H1 (cell line): Measurements from ENCODE around the gene NHERF2. TPM values are rescaled to one million over a fixed set of nuclear protein-coding genes. Genes with fewer than 3 reads are reported as not detected.

Source experiments
- CTCF ChIA-PET: fragments of 300-600 bp; sonication (Branson Sonifier 250); formaldehyde crosslinking; loops from one replicate; lab custom pipeline; 2021; ENCODE audit not compliant: partially characterized antibody; lab: Charles Lee
- POLR2A ChIA-PET: fragments of 300-600 bp; sonication (Branson Sonifier 250); formaldehyde crosslinking; loops from one replicate; lab custom pipeline; 2021; ENCODE audit warnings: inconsistent platforms; ENCODE audit not compliant: partially characterized antibody; lab: Charles Lee
- DNase-seq, 2 experiments: peaks; one replicate each; pipeline versions ENCODE4 v3.0.0 to v3.0.0-alpha.2; 2010 to 2022; ENCODE audit warnings: low spot score in 2 of 2, low read depth in 1 of 2, mixed read lengths in 1 of 2
- FAIRE-seq: peaks from 2 replicates; lab custom pipeline; 2011; peaks lifted over from hg19 to GRCh38; lab: Jason Lieb, UNC
- H2AFZ ChIP-seq: 2 replicates; pipeline ENCODE4 v1.8.1; 2012; ENCODE audit warnings: low read length, inconsistent platforms
- H2AK5ac ChIP-seq: 2 replicates; pipeline ENCODE4 v1.6.1; 2013; ENCODE audit warnings: low read depth, low read length
- H2BK120ac ChIP-seq: replicated peaks from 2 replicates; pipeline ENCODE3; 2013; ENCODE audit warnings: low read depth, low read length, inconsistent platforms
- H2BK12ac ChIP-seq: 2 replicates; pipeline ENCODE4 v1.6.1; 2013; ENCODE audit warnings: low read depth, low read length
- H2BK15ac ChIP-seq: 2 replicates; pipeline ENCODE4 v1.6.1; 2013; ENCODE audit warnings: low read length
- H2BK20ac ChIP-seq: 2 replicates; pipeline ENCODE4 v1.6.1; 2013; ENCODE audit warnings: low read length
- H2BK5ac ChIP-seq: 2 replicates; pipeline ENCODE4 v1.6.1; 2013; ENCODE audit warnings: low read depth, low read length
- H3K14ac ChIP-seq: 2 replicates; pipeline ENCODE4 v1.6.1; 2013; ENCODE audit warnings: inconsistent platforms; ENCODE audit not compliant: insufficient read length
- H3K18ac ChIP-seq: 2 replicates; pipeline ENCODE4 v1.6.1; 2013; ENCODE audit warnings: low read length; ENCODE audit errors: extremely low read depth
- H3K23ac ChIP-seq: 2 replicates; pipeline ENCODE4 v1.6.1; 2013; ENCODE audit warnings: inconsistent platforms; ENCODE audit not compliant: insufficient read length
- H3K23me2 ChIP-seq: 2 replicates; pipeline ENCODE4 v1.6.1; 2013; ENCODE audit warnings: low read depth, low read length
- H3K27ac ChIP-seq: 2 replicates; pipeline ENCODE4 v1.6.1; 2011; ENCODE audit warnings: low read depth, low read length, inconsistent platforms
- H3K27me3 ChIP-seq, 4 experiments: replicated peaks in 1 of 4; 1 replicate in 1 of 4; 2 replicates in 3 of 4; pipeline versions ENCODE4 v1.6.1 to v1.8.1; 2011 to 2013; ENCODE audit warnings: low read length in 3 of 4, mild to moderate bottlenecking in 3 of 4, inconsistent platforms in 2 of 4, mixed read lengths in 2 of 4, moderate library complexity in 1 of 4; ENCODE audit not compliant: control insufficient read depth in 3 of 4, insufficient read depth in 3 of 4; ENCODE audit errors: extremely low read depth in 1 of 4
- H3K36me3 ChIP-seq, 4 experiments: 2 replicates each; pipeline versions ENCODE4 v1.6.1 to v1.8.1; 2011 to 2013; ENCODE audit warnings: mild to moderate bottlenecking in 4 of 4, low read length in 3 of 4, moderate library complexity in 2 of 4, control low read depth in 1 of 4, inconsistent platforms in 1 of 4; ENCODE audit not compliant: insufficient read depth in 4 of 4, control insufficient read depth in 2 of 4
- H3K4ac ChIP-seq: replicated peaks from 2 replicates; pipeline ENCODE3; 2013; ENCODE audit warnings: low read length, low read depth, mixed read lengths, inconsistent platforms; ENCODE audit not compliant: insufficient read length
- H3K4me1 ChIP-seq, 4 experiments: replicated peaks in 1 of 4; 1 replicate in 1 of 4; 2 replicates in 3 of 4; pipeline versions ENCODE4 v1.6.1 to v1.8.1; 2011 to 2013; ENCODE audit warnings: low read length in 3 of 4, inconsistent platforms in 2 of 4, mixed read lengths in 1 of 4; ENCODE audit not compliant: insufficient read depth in 4 of 4, control insufficient read depth in 3 of 4
- H3K4me2 ChIP-seq, 2 experiments: 2 replicates each; pipeline versions ENCODE4 v1.6.1 to v1.8.1; 2011 to 2013; ENCODE audit warnings: low read depth in 2 of 2, low read length in 2 of 2, control low read depth in 1 of 2, inconsistent platforms in 1 of 2, mild to moderate bottlenecking in 1 of 2; ENCODE audit not compliant: insufficient read depth in 1 of 2
- H3K4me3 ChIP-seq, 4 experiments: fragments of 200-600, 300-600 bp in 1 of 4; sonication (generic), shearing (Covaris generic), sonication (Bioruptor Twin) in 1 of 4; 2 replicates each; pipeline versions ENCODE4 v1.5.1 to v1.8.1; 2011 to 2016; ENCODE audit warnings: low read length in 4 of 4, low read depth in 3 of 4, control low read depth in 2 of 4, inconsistent platforms in 2 of 4, mild to moderate bottlenecking in 2 of 4, mixed read lengths in 1 of 4, moderate library complexity in 1 of 4; ENCODE audit not compliant: insufficient read depth in 2 of 4; ENCODE audit errors: extremely low read depth in 1 of 4
- H3K56ac ChIP-seq: replicated peaks from 2 replicates; pipeline ENCODE3; 2013; ENCODE audit warnings: low read depth, mild to moderate bottlenecking, mixed read lengths, low read length, inconsistent platforms; ENCODE audit not compliant: insufficient read length
- H3K79me1 ChIP-seq: 2 replicates; pipeline ENCODE4 v1.6.1; 2013; ENCODE audit warnings: low read depth, low read length, control low read depth
- H3K79me2 ChIP-seq, 2 experiments: 2 replicates each; pipeline versions ENCODE4 v1.6.1 to v1.8.1; 2012 to 2013; ENCODE audit warnings: low read length in 2 of 2, mild to moderate bottlenecking in 2 of 2, inconsistent platforms in 1 of 2; ENCODE audit not compliant: insufficient read depth in 2 of 2, control insufficient read depth in 1 of 2
- H3K9ac ChIP-seq, 4 experiments: replicated peaks in 1 of 4; 1 replicate in 1 of 4; 2 replicates in 3 of 4; pipeline versions ENCODE4 v1.6.1 to v1.8.1; 2011 to 2013; ENCODE audit warnings: low read depth in 3 of 4, low read length in 3 of 4, control low read depth in 2 of 4, mild to moderate bottlenecking in 2 of 4, moderate library complexity in 2 of 4, inconsistent platforms in 1 of 4; ENCODE audit errors: extremely low read depth in 1 of 4
- H3K9me3 ChIP-seq, 2 experiments: 2 replicates each; pipeline versions ENCODE4 v1.6.1 to v1.8.1; 2012 to 2013; ENCODE audit warnings: mild to moderate bottlenecking in 2 of 2, moderate library complexity in 2 of 2, control low read depth in 1 of 2, inconsistent platforms in 1 of 2, low read depth in 1 of 2, low read length in 1 of 2, mixed read lengths in 1 of 2; ENCODE audit not compliant: insufficient read depth in 2 of 2
- H4K20me1 ChIP-seq, 2 experiments: replicated peaks in 1 of 2; 2 replicates each; pipeline versions ENCODE3 to v1.8.1; 2011 to 2013; ENCODE audit warnings: inconsistent platforms in 2 of 2, low read length in 2 of 2, mild to moderate bottlenecking in 1 of 2; ENCODE audit not compliant: insufficient read depth in 2 of 2, control insufficient read depth in 1 of 2
- H4K5ac ChIP-seq: 2 replicates; pipeline ENCODE4 v1.6.1; 2013; ENCODE audit warnings: low read length, low read depth, mixed read lengths, inconsistent platforms; ENCODE audit not compliant: insufficient read length
- H4K8ac ChIP-seq: 2 replicates; pipeline ENCODE4 v1.8.0; 2013; ENCODE audit warnings: mild to moderate bottlenecking, moderate library complexity, low read length, inconsistent platforms; ENCODE audit not compliant: insufficient read depth; ENCODE audit errors: extremely low read depth
- H4K91ac ChIP-seq: replicated peaks from 2 replicates; pipeline ENCODE3; 2013; ENCODE audit warnings: low read length, mixed read lengths, inconsistent platforms; ENCODE audit not compliant: insufficient read length
- CREB1 ChIP-seq: IDR thresholded peaks from 2 replicates; pipeline ENCODE4 v1.6.1; 2012; ENCODE audit warnings: inconsistent platforms
- RNF2 ChIP-seq: fragments of 200-900, 300-1000 bp; sonication (generic); IDR thresholded peaks from 2 replicates; pipeline ENCODE4 v1.7.1; 2016; ENCODE audit warnings: borderline replicate concordance, low read depth, mild to moderate bottlenecking, antibody characterized with exemption, low read length; ENCODE audit not compliant: poor library complexity, severe bottlenecking; ENCODE audit errors: missing control alignments
- WGBS, 2 experiments: shearing (Covaris generic) in 1 of 2; methylation state at CpG; one replicate each; pipeline versions ENCODE4 v1.1.6 to v1.1.7; 2013 to 2015; ENCODE audit warnings: low lambda C conversion rate in 2 of 2, mixed read lengths in 2 of 2, inconsistent platforms in 1 of 2, low coverage in 1 of 2, missing lambda C conversion rate in 1 of 2; ENCODE audit not compliant: insufficient replicate concordance in 2 of 2, insufficient coverage in 1 of 2, insufficient read length in 1 of 2; ENCODE audit errors: extremely low coverage in 1 of 2, missing lambda C conversion rate in 1 of 2; 5-methylcytosine and 5-hydroxymethylcytosine counted together
- polyA plus RNA-seq, 7 experiments: library from polyadenylated mRNA; depleted of rRNA in 3 of 7; stranded (reverse) in 5 of 7; unstranded in 2 of 7; fragments of >200 nt in 5 of 7; fragments of 200-250 nt in 2 of 7; gene quantifications; 1 replicate in 5 of 7; 2 replicates in 1 of 7; 4 replicates in 1 of 7; pipeline versions ENCODE4 v1.2.1 to v1.2.3, GENCODE V29; 2011 to 2013; ENCODE audit warnings: missing spikeins in 2 of 7, mixed read lengths in 2 of 7
- total RNA-seq: library from RNA; stranded (reverse); fragmentation: NEBNext Ultra II Directional; extraction: Animal tissue kit (Norgen Biotek cat#: 25700); gene quantifications from 2 replicates; pipeline ENCODE4 v1.2.1, GENCODE V29; 2021

Gene NHERF2
- total and polyA plus RNA-seq, 2 of the 8 experiments (the other 6 are each of a cell fraction or from before 2014, with no cell fraction given) = 13.9 to 19.3 TPM

GRCh38 chr16:1980030-1980769 lies 46.5 kb upstream of the NHERF2 start:
- H3K27ac ChIP-seq = no peak overlapping the region
- peaks cover 8 to 40% (median 39%) of the 10 kb centered on the region in 4 experiments; a peak in 6 of 7 replicates for H3K27me3 ChIP-seq
- no peak overlapping the region for H2BK120ac ChIP-seq
- 0 out of 2 replicates have a peak overlapping the region, but pooled peaks have one; percentile 60 for H2BK12ac ChIP-seq
- no peak overlapping the region for H2BK15ac ChIP-seq
- peak overlapping the region in 1 of 4 experiments; percentile 22; a peak in 1 of 7 replicates for H3K9ac ChIP-seq
- peak overlapping the region; percentile 55 for H4K91ac ChIP-seq
- peak overlapping the region; percentile 31 to 61 (median 38) for H3K4me3 ChIP-seq
- no peak overlapping the region for H2AK5ac ChIP-seq
- peak overlapping the region; percentile 83 for H4K8ac ChIP-seq
- no peaks in the 10 kb centered on the region for H3K79me1 ChIP-seq
- H4K20me1 ChIP-seq = peaks cover 2 to 14% of the 10 kb centered on the region in 2 experiments
- no peak overlapping the region for H3K56ac ChIP-seq
- no peak overlapping the region for H2BK20ac ChIP-seq
- peak in 1 of 2 experiments; percentile 80 for DNase-seq
- H2AFZ ChIP-seq = no peak overlapping the region
- H3K4me1 ChIP-seq = peaks cover 3 to 34% (median 27%) of the 10 kb centered on the region in 4 experiments
- peak overlapping the region; percentile 32 for H3K18ac ChIP-seq
- peaks cover 0 to 8% of the 10 kb centered on the region in 2 experiments; a peak in 1 of 4 replicates for H3K79me2 ChIP-seq
- H3K4me2 ChIP-seq = peak overlapping the region; percentile 87 to 91
- H3K23ac ChIP-seq = no peak overlapping the region
- H3K36me3 ChIP-seq = peaks cover 10 to 26% (median 15%) of the 10 kb centered on the region in 4 experiments; a peak in 7 of 8 replicates
- ChIA-PET POLR2A (interaction anchor here (0.8 to 28.2 kb wide), 12 partner anchors 11 to 197 kb away, joined by 3 to 736 read pairs (median 4); partner anchors contain the start of genes NDUFB10, NUBP2, RAB26 and RNF151), CTCF (interaction anchor here (0.7 to 1.7 kb wide), 3 partner anchors 15 to 160 kb away, joined by 3 to 5 read pairs (median 4); partner anchors contain the start of gene RPS2)
- H4K5ac ChIP-seq = peak overlapping the region; percentile 64
- 12% methylated on average over 47 of the region's 53 CpGs; no CpG with 5 or more reads in 1 of the 2 experiments for WGBS, 2 experiments
- peaks cover 26% of the 10 kb centered on the region for H3K23me2 ChIP-seq
- peak overlapping the region; percentile 60; the same call in 1 of the 2 replicates for H2BK5ac ChIP-seq
- peak overlapping the region; percentile 78 for H3K4ac ChIP-seq
- H3K9me3 ChIP-seq = no peaks in the 10 kb centered on the region
- H3K14ac ChIP-seq = no peak overlapping the region
- no peak for FAIRE-seq
- TF ChIP-seq CREB1 (no peak; the same call in 1 of the 2 replicates), RNF2 (no peak)
